H1 (cell line): ENCODE measurements around the gene FRMD4B. TPM values are rescaled to one million over a fixed set of nuclear protein-coding genes. Genes with fewer than 3 reads are reported as not detected.

Experiments
- CEBPB ChIP-seq: IDR thresholded peaks from 2 replicates; pipeline ENCODE4 v1.6.1; 2012; ENCODE audit warnings: low read depth, low read length
- polyA plus RNA-seq, 7 experiments: library from polyadenylated mRNA; depleted of rRNA in 3 of 7; stranded (reverse) in 5 of 7; unstranded in 2 of 7; fragments of >200 nt in 5 of 7; fragments of 200-250 nt in 2 of 7; gene quantifications; 1 replicate in 5 of 7; 2 replicates in 1 of 7; 4 replicates in 1 of 7; pipeline versions ENCODE4 v1.2.1 to v1.2.3, GENCODE V29; 2011 to 2013; ENCODE audit warnings: missing spikeins in 2 of 7, mixed read lengths in 2 of 7
- total RNA-seq: library from RNA; stranded (reverse); fragmentation: NEBNext Ultra II Directional; extraction: Animal tissue kit (Norgen Biotek cat#: 25700); gene quantifications from 2 replicates; pipeline ENCODE4 v1.2.1, GENCODE V29; 2021

Gene FRMD4B
- total and polyA plus RNA-seq, 2 of the 8 experiments (the other 6 are each of a cell fraction or from before 2014, with no cell fraction given), result 2.7 to 7.2 TPM

GRCh38 chr3:69328103-69328962, 57.6 kb downstream of the FRMD4B start (continued):
- no peak for TF ChIP-seq CEBPB
